Dermis microvascular lymphatic vessel endothelial cell (primary cell): ENCODE measurements around the gene PCNX2. TPM values are rescaled to one million over a fixed set of nuclear protein-coding genes. Genes with fewer than 3 reads are reported as not detected.

ENCODE experiments used
- DNase-seq, 2 donors: peaks; one replicate each; pipeline versions ENCODE4 v3.0.0 to v3.0.0-alpha.2; 2010; ENCODE audit warnings: low read depth in 2 of 2
- total RNA-seq: library from RNA; depleted of rRNA; stranded (reverse); fragments of >200 nt; gene quantifications from 2 replicates; pipeline ENCODE4 v1.2.1, GENCODE V29; 2014

PCNX2 gene
- total RNA-seq, 1 donor from 2014 or later = 1.4 TPM

DNA sequence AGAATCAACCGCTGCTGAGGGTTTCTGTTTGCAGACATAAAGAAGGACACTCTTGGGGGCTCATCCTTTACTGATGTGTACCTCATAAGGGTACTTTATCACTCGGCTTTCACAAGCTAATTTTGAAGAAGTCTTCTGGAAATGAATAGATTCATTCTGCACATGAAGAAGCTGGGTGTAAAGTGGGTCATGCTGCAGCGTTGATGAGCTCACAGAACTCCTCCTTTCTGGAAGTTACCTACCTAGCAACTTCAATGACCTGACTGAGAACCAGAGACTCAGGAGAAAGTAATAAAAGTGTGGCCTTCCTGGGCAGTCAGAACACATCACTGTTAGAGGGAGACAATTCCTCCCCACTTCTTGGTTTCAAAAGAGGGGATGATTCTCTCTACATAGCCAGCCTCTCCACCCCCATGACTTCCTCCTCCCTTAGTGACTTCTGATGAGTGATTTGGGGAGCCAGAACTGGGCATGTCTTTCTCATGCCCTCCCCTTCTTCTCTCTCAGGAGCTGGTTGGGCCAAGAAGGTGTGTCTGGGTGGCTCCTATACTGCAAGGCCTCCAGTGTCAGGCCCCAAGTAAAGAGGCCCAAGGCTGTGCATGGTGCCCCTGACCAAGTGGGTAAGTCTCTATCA is 27.0 kb downstream of the PCNX2 start:
- DNase-seq = no peak

DNA sequence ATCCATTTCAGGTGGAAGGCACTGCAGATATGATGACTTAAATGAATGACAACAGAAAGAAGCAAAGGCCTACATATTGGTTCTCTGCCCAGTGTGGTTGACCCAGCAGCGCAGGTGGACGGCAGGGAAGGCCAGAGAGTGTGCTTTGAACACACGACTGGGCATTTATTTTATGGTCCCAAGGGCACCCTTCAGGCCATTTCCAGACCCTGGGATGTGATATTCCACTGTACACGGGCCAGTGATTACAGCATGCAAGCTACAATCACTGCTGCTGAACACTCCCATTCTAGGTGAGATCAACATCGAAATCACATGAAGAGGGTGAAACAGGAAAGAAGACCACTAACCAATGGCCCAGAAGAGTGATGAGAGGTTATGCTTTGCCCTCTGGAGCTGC is 33.8 kb downstream of the PCNX2 start:
- DNase-seq = no peak

DNA sequence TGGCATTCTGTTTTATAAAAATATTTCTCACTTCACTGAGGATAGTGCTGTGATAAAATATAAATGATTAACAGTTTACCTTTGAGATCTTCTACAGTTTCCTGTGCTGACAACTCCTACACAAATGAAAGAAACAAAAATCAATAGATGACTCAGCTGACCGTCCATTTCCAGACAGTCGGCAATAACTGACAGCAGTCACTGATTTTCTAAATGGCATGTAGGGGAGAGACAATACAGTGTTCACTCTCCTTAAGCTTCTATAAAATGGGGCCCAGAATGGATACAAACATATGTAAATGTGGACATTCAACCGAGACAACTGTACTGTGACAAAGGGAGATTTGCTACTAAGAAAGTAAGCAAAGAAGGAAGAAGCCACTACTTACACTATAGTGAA is 34.3 kb downstream of the PCNX2 start:
- peak in 1 of 2 donors; percentile 8 for DNase-seq

DNA sequence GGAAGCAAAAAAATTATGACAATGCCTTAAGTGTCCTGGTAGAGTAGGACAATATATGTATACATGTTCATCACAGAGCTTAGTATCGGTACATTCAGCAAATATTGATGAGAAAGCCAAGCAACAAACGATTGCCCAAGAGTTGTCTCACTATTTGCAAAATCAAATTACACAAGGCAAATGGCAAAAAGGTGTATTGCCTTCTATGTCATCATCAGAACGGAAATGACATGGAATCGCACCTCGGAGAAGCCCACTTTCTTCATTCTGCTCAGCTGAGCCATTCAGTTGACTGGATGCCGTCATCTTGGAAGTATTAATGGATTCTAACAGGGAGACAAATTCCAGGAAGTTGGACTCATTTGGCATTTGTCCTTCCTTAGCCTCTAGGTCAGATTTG is 37.7 kb downstream of the PCNX2 start:
- no peak for DNase-seq

DNA sequence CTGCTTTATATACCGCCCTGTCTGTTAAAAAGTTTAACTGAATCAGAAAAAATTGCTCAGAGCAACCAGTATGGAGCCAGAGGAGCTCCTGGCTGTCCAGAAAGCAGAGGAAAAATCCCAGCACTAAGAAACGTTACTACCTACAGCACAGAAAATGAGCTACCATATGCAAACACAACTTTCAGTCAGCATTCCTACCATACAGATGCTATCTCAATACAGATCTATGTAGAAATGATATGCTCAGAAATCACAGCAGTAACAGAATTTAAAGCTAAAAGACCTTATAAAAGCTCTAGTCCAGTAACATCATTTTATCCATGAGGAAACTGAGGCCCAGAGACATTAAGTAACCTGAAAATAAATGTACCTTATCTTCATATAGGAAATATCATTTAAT is 38.7 kb downstream of the PCNX2 start:
- no peak for DNase-seq

DNA sequence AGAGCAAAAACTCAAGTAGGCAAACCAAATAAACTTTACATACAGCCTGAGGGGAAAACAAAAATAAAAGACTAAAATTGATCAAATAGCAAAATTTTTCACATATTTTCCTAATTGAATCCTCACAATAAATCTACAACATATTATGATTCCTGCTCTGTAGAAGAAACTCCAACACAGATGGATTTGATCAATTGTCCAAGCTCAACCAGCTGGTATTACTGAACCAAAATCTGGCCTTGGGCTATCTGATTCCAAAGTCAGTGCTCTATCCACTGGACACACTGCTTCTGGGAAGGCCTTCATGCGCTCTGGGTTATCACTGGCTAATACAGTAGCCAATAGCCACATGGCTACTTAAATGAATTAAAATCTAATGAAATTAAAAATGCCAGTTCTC is 39.3 kb downstream of the PCNX2 start:
- no peak for DNase-seq

DNA sequence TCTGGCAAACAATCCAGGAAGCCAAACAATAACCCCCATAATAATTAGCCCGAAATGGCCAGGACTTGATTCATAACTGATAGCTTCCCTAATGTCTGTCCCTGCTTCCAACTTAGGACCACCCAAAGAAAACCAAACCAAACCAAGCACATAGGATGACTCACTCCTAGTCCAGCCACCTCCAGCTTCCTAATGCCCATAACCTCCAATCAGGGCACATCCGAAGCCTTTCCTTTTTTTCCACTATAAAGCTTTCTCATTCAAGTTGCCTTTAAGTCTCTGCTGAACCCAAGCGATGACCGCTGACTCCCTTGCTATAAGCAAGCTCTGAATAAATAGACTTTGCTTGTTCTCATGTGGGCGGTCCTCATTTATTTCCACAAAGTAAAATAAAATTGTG is 40.4 kb downstream of the PCNX2 start:
- peak in 1 of 2 donors; percentile 12 for DNase-seq

DNA sequence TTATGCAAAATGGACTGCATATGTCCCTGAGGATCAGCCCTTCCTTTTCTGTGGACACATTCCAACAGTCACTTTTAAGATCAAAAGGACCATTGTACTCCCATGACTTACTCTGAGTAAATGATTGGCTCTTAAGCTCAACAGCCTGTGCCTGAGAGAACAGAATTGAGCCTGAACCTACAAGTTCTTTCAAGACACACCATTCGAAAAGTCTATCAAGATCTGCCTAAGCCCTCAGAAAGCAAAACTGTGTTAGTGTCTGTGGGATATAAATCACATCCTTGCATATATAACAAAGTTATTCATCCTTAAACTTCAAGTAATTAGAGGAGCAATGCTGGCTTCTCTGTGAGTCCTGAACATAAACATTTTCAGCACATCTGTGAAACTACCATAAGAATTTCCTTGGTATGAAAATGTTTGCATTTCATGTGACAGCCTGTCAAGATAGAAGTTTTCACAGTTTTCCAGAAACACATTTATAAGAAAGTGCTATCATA is 41.6 kb downstream of the PCNX2 start:
- no peak for DNase-seq

DNA sequence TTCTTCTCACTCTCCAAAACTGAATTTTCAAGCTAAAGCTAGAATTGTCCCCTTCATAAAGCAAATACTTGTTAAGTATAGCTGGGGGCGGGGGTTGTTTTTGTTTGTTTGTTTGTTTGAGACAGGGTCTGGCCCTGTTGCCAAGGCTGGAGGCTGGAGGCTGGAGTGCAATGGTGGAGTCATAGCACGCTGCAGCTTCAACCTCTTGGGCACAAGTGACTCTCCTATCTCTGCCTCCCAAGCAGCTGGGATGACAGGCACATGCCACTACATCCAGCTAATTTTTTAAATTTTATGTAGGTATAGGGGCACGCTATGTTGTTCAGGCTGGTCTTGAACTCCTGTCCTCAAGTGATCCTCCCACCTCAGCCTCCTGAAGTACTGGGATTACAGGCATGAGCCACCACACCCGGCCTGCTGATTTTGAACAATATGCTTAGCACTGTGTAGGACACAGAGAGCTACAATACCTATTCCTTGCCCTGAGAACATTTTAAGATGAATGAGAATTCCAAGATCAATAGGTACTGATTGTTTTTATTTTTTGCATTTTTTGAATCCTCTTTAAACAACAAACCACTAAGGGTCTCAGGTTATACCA is 42.2 kb downstream of the PCNX2 start:
- DNase-seq = no peak

DNA sequence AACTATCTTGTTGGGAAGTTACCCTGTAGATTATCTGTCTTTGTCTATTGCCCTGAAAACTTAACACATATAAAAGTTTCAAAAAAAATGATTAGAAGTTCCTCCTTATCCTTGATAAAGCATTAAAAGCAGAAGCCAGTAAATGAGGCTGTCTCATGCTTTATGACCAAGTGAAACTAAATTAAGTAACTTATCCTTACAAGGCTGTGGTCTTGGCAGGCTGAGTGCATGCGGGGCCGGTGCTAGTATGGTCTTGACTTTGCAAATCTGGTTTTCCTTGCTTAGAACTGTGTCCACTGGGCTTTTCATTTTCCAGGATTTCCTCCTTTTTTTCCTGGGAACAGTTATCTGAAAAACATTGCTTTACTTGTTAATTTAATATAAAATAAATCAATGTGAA is 43.1 kb downstream of the PCNX2 start:
- DNase-seq = no peak

DNA sequence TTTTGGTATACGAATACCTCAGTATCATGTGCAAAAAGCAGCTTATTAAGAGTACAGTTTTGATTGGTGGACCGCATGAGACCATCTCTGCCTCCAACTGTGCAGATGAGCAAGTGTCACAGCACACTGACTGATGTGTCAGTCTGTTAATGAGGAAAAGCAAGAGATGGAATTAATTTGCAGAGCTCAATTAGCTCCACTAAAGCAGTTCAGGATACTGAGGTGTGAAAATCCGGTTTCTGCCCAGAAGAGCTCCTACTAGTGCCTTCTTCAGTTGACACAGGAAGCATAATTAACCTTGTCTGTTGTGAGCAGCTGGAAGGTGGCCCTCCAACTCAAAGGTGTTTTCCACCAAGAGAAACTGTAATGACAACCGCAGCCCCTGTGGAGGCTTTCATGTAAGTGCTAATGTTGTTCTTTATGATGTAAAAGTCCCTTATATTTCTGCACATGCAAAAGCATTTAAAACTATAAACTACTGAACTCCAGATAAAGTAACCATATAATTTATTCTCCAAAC is 44.3 kb downstream of the PCNX2 start:
- no peak for DNase-seq

DNA sequence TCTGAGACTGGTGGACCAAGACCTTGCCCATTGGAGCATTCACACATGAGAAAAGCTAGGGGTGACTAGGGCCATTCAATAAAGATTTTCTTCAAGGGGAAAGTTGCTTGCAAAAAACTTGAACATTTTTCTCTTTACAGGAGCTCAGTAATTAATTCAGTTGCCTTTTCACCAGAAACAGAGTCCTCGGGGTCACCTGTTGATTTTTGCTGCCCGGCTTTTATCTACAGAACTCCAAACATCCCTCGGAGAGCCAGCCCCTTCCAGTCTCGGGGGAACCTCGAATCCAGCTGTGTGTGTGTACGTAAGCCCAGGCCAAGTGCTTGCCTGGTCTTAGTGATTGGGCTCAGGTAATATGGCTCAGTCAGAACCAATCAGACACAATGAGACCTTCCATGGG is 47.5 kb downstream of the PCNX2 start:
- DNase-seq = no peak

DNA sequence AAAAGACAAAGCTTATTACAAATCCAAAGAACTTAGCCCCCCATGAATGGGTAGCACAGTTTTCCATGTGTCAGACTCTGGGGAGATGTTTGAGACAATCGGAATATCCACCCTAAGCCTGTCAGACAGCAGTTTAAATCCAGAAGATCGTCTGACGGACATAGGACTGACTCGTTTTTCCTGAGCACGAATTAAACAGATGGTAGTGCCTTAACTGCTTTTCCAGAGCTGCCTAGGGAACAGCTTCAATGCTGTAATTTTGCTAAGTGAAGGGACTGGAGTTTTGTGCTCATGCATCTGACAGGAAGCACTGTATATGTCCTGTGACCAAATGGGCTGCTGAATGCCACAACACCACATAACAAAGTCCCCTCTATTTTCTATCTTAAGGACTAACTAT is 48.6 kb downstream of the PCNX2 start:
- DNase-seq = no peak

DNA sequence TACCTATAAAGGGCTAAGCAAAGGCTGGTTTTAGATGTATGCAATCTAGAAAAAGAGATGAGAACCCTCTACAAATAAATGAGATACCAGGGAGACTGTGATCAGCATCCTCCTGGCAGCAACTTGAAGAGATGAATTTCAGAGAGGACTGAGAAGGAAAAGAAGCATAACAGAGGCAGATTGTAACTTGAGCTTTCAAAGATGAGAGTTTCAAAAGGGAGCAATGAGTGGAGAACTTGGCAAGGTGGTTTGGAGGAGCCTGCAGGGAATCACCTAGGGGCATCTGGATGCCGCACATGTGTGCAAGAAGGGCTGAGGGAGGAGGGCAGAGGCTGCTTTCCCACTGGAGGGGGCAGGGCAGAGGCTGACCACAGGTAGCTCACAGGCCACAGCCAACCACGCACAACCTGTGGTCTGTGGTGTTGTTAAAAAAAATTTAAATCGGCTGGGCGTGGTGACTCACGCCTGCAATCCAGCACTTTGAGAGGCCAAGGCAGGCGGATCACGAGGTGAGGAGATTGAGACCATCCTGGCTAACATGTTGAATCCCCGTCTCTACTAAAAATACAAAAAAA is 50.2 kb downstream of the PCNX2 start:
- no peak for DNase-seq

DNA sequence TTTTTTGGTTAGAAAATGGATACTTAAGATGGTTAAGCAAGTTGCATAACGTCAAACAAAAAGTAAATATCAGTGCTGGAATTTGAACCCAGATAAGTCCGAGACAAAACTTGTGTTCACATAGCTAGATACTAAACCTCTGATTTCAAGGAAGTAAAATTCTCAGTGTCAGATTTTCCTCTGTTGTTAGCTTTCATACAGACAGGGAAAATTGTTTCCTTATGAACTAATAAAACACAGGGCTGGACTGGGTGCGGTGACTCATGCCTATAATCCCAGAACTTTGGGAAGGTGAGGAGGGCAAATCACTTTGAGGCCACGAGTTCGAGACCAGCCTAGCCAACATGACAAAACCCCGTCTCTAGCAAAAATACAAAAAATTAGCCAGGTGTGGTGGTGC is 51.3 kb downstream of the PCNX2 start:
- no peak for DNase-seq

DNA sequence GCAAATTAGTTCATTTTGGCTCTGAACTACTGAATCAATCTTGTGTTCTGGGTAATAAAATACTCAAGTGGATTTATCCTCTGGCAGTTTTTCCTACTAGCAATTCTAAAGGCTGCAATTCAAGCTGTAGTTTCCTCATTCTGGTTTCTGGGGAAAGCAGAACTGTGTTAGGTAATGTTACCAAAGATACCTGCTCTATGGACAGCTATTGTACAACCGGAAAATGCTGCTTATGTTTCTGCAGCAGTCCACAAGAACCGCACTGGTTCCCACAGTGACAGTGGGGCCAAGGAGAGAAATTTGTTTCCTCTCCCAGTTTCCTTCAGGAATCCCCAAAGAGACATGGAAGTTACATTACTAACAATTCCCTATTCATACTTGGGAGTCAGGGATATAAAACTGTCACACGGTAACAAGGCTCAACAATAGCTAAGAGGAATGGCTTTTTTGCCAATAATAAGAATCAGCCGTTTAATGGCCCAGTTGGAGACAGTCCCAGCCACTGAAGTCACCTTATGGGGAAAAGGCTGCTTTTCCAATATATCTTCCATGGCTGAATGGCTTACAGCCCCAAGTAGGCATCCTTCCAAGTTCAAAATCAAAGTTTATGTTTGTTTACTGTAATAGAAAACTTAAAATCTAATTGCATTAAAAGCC is 52.6 kb downstream of the PCNX2 start:
- peak in 1 of 2 donors; percentile 58 for DNase-seq

DNA sequence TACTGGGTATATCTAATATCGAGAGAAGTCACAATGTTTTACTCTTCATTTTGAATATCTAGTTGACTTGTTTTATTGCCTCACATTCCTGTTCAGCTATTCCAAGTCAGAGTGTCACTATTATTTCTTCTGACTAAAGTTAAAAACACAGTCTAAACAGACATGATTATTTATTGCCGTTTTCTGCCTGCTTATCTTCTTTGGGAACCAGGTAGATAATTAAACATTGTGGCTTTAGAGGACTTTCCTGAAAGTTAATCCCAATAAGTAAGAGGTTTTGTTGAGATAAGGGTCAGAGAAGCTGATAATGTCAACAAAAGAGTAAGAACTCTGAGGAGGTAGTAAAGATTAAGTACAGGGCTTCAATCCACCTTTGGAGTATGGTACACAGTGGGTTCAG is 53.8 kb downstream of the PCNX2 start:
- DNase-seq = no peak

DNA sequence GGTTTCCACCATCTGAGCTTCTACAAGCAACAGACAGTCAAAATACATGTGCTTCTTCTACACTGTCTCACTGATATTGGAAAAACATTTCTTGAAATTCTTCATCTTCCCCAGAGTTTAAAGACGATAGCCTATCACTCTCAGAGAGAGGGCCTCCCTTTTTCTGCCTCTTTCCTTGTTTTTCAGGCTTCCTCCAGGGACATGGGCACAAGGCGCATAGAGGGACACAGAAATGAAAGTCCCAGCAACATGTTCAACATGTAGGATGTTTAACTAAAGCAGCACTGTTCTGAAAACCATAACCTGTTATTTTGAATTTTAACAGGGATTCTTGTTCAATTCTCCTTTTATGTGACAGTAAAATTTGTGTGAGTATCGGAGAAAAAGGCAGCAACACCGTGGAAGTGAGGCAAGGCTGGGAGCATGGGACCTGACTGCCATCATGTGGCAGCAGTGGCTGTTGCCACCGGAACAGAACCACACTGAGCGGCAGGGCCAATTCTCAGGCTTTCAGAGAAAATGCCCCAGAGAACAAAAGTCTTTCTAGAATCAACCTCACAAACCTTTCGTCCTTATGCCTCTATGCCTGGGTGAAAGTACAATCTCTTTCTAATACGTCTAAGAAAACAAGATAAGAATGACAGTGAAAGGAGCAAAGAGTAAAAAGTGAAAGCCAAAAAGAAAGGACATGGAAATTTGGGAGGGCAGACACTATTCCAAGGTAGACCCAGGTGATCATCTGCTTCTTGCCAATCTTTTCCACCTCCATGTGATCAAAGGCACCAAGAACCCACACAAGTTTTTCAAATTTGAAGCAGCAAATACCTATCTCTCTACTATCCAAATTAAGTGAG is 54.5 kb downstream of the PCNX2 start:
- DNase-seq = peak; percentile 25 to 62

DNA sequence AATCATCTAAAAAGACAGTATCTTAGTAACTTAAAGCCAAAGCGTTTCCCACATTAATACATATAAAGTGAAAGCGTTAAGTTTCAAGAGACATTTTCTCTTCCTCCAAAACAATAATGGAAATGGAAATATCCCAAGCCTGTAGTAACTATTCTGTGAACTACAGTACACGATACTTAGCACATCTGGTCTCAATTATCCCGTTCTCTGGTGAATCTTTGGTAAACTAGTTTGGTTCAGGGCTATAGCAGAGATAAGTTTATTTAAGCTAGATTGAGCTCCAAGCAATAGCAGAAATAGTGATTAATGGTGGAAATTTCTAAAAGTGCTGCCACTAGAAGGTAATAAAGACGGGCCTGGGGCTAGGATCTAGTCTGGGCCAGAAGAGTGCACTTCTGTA is 55.2 kb downstream of the PCNX2 start:
- DNase-seq = no peak

DNA sequence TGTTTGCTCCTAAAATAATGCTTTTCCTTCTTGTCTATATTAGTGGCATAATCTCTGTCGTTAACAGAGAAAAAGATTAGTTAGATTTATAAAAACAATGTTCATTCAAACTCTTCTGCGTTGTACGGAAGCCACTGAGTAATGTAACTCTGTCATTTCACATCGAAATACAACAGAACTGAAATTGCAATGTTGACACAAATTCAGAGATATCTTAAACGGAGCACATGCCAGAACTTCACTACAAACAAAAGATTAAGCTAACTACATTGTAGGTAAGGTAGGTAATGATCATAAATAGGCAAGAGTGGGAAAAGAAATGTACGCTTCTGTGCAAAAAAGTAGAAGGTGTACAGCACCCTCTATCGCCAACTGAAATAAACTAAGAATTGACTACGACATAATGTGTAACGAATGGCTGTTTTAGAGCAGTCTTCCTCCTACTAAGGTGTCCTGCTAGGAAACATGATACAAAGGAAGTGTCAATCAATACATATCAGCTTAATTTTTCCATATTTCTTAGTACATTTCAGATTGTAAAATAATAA is 56.6 kb downstream of the PCNX2 start:
- peak; percentile 2 to 14 for DNase-seq

DNA sequence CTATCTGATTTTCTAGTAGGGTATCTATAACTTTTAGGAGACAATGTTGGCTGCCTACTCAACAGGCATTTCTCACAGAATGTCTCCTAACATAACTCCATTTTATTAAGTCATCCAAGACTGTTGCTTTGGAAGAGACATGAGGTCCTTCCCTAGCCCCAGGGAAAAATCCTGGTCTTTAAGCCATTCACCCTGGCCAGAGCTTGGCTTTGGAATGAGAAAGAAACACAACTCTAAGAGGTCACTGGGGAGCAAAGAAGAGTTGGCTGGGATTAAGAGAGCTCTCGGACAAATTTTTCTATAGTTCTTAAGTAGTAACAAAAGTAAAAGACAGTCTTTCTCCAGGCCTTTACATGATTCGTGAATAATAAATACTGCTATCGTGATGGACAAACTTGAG is 57.9 kb downstream of the PCNX2 start:
- no peak for DNase-seq
